Left lung (tissue), 10 donors: Measurements from ENCODE around the gene TET2. TPM values are rescaled to one million over a fixed set of nuclear protein-coding genes. Genes with fewer than 3 reads are reported as not detected.
A peak's percentile ranks its signal among the peaks of the same experiment; 100 is the strongest.

ENCODE experiments used
- ATAC-seq: fragments of 200-7000 bp; cut with Tn5 transposase; one replicate; pipeline ENCODE4 v1.9.1; 2020; ENCODE audit warnings: moderate library complexity
- DNase-seq, 4 donors: peaks; one replicate each; pipeline ENCODE4 v3.0.0-alpha.2; 2013 to 2020
- H3K27ac ChIP-seq, 2 donors: fragments of 200-600 bp; sonication (generic) in 1 of 2; one replicate each; pipeline versions ENCODE4 v1.5.0 to v1.8.0; 2020 to 2021
- H3K27me3 ChIP-seq, 2 donors: fragments of 200-600 bp; sonication (generic) in 1 of 2; one replicate each; pipeline versions ENCODE4 v1.5.0 to v1.8.0; 2020 to 2021
- H3K36me3 ChIP-seq, 2 donors: fragments of 200-600 bp; sonication (generic) in 1 of 2; one replicate each; pipeline versions ENCODE4 v1.5.0 to v1.8.0; 2020 to 2021
- H3K4me1 ChIP-seq, 2 donors: fragments of 200-600 bp; one replicate each; pipeline ENCODE4 v1.8.0; 2021
- H3K4me3 ChIP-seq, 2 donors: fragments of 200-600 bp; sonication (generic) in 1 of 2; one replicate each; pipeline versions ENCODE4 v1.5.0 to v1.8.0; 2020 to 2021; ENCODE audit warnings: mild to moderate bottlenecking in 1 of 2
- H3K9me3 ChIP-seq, 2 donors: fragments of 200-600 bp; sonication (generic) in 1 of 2; one replicate each; pipeline versions ENCODE4 v1.5.0 to v1.8.0; 2020 to 2021
- intact Hi-C, 2 donors: fragments of 100-400 bp; cut with DNase I; formaldehyde crosslinking; loops; one replicate each; pipeline versions ENCODE4 v1.11.2 to v1.14.2; 2022
- polyA plus RNA-seq, 6 donors: library from polyadenylated mRNA; unstranded; fragments of 120-200 nt; gene quantifications; one replicate each; pipeline ENCODE4 v1.2.1, GENCODE V29; 2013; ENCODE audit not compliant: insufficient read length in 6 of 6
- total RNA-seq, 2 donors: library from RNA; stranded (reverse); fragmentation: NEBNext Ultra II Directional; extraction: Animal tissue kit (Norgen Biotek cat#: 25700); gene quantifications; one replicate each; pipeline ENCODE4 v1.2.1, GENCODE V29; 2021
- TF ChIP-seq, protein P1 (sequence below), 2 donors: fragments of 200-600 bp; sonication (generic) in 1 of 2; IDR thresholded peaks; one replicate each; pipeline versions ENCODE4 v1.5.0 to v1.8.0; 2021; ENCODE audit warnings: antibody characterized with exemption in 2 of 2
- donor health status: DM: no; HTN: yes; CAD: no.
- donor health status: DM: no; HTN: no; CAD: no.

Gene TET2
- total and polyA plus RNA-seq, 8 donors = 19.1 to 48.4 (median 41.5) TPM

DNA sequence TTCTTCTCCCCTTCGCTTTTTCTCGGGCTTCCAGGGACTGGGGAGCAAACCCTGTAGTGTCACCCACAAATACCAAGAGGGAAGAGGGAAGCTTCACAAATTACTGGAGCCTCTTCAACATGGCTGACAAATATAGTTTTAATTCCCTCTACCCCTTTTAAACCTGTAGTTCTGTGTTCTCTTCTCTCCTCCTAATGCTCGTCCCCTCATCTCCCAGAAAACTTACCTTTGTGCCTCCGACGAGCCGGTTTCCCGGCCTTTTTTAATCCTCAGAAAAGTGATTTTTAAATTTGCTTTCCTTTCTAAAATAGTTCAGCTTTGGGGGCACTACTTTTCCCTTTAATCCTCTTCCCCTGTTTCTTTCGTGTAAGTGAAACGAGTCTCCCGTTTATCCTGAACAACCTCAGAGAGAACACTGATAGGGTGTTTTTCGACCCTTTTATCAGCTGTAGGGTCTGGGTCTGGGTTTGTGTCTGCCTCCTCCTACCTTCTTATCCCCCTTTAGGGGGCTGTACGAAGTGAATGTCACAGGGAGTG, 408 bp downstream of the TET2 start:
- Histone ChIP-seq H3K4me3 (peak overlapping the region; percentile 59 to 84), H3K27me3 (no peaks in the 10 kb centered on the region), H3K4me1 (peaks cover 0 to 62% of the 10 kb centered on the region in 2 donors), H3K36me3 (no peaks in the 10 kb centered on the region), H3K27ac (peak overlapping the region; percentile 89 to 99), H3K9me3 (no peaks in the 10 kb centered on the region)
- DNase-seq (no peak), ATAC-seq (peak; percentile 8)
- intact Hi-C loops = no loop called here
- TF ChIP-seq, protein P1, sequence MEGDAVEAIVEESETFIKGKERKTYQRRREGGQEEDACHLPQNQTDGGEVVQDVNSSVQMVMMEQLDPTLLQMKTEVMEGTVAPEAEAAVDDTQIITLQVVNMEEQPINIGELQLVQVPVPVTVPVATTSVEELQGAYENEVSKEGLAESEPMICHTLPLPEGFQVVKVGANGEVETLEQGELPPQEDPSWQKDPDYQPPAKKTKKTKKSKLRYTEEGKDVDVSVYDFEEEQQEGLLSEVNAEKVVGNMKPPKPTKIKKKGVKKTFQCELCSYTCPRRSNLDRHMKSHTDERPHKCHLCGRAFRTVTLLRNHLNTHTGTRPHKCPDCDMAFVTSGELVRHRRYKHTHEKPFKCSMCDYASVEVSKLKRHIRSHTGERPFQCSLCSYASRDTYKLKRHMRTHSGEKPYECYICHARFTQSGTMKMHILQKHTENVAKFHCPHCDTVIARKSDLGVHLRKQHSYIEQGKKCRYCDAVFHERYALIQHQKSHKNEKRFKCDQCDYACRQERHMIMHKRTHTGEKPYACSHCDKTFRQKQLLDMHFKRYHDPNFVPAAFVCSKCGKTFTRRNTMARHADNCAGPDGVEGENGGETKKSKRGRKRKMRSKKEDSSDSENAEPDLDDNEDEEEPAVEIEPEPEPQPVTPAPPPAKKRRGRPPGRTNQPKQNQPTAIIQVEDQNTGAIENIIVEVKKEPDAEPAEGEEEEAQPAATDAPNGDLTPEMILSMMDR (IDR thresholded peaks at IDR 0.05) = no peak

DNA sequence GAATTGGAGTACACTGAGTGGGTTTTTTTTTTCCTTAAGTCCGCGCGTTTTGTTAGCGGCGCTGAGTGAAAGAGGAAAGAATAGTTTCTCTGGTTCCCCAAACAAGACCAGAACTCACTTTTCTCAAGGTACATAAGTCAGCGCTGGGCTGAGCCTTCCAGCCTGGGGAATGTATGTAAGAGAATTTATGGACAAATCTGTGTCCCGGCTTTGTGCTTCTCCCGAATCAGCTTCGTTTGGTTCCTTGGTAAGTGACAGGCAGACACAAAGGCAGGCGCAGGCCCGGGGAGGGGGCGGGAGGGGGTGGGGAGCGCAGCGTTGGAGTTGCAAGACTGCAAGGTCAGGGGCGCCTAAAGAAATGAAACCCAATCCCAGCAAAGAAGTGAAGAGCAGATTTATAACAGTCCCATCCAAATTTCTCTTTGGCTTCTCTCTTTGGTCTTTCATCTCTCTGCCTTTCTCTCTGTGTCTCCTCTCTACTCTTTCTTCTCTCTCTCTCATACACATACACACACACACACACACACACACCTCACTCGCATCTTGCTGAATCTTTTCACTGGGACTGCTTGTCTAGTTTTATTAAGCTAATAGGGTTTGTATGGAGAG, 981 bp downstream of the TET2 start:
- DNase-seq (peak; percentile 38 to 78 (median 58)), ATAC-seq (peak; percentile 19)
- Histone ChIP-seq H3K27me3 (no peaks in the 10 kb centered on the region), H3K9me3 (no peaks in the 10 kb centered on the region), H3K4me3 (peak overlapping the region; percentile 59 to 84), H3K4me1 (peaks cover 0 to 65% of the 10 kb centered on the region in 2 donors), H3K27ac (peak overlapping the region; percentile 89 to 99), H3K36me3 (no peaks in the 10 kb centered on the region)
- TF ChIP-seq, protein P1 (IDR thresholded peaks at IDR 0.05) = no peak
- intact Hi-C loops = no loop called here

DNA sequence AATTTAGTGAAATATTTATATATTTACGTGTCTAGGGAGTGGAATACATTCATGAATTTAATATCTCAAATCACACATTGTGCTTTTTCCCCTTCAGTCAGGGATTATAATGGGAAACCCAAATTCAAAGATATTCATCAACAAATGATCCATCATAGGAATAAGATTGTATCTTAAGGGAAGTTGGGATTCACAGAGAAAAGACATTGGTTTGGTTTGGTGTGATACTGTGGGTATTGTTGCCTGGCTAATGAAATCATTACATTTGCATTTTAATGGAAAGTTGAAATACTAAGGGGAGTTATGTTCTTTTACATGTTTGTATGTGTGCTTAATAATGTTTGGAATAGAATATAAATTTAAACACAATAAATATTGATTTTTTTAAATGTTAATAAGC, 1.7 kb downstream of the TET2 start:
- H3K9me3 ChIP-seq = no peaks in the 10 kb centered on the region
- intact Hi-C loops = no loop called here
- H3K4me3 ChIP-seq = peak overlapping the region; percentile 59 to 84
- TF ChIP-seq, protein P1 (IDR thresholded peaks at IDR 0.05) = no peak
- H3K27ac ChIP-seq = peak overlapping the region; percentile 89 to 99
- H3K4me1 ChIP-seq = peaks cover 0 to 66% of the 10 kb centered on the region in 2 donors
- H3K36me3 ChIP-seq = no peaks in the 10 kb centered on the region
- DNase-seq (no peak), ATAC-seq (no peak)
- H3K27me3 ChIP-seq = no peaks in the 10 kb centered on the region

DNA sequence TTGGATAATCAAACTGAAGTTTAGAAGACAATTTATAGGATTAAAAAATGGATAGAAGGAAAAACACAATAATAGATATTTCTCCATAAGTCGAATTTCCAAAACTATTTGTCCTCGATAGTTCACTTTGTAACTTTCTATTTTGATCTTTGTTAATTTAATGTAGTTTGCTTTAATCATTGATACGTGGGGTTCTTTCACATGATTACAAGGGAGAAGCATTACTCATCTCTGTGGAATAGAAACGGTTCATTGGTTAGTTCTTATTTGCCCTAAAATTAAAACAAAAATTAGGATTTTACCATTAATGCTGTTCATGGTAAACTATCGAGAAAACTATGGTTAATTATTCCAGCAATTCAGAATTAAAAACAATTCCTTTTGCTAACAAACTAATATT, 2.1 kb downstream of the TET2 start:
- DNase-seq (no peak), ATAC-seq (no peak)
- intact Hi-C loops = no loop called here
- peaks cover 0 to 65% of the 10 kb centered on the region in 2 donors for H3K4me1 ChIP-seq
- no peaks in the 10 kb centered on the region for H3K9me3 ChIP-seq
- TF ChIP-seq, protein P1 (IDR thresholded peaks at IDR 0.05) = no peak
- H3K4me3 ChIP-seq = peak overlapping the region; percentile 59 to 84
- no peaks in the 10 kb centered on the region for H3K27me3 ChIP-seq
- H3K27ac ChIP-seq = no peak overlapping the region
- no peaks in the 10 kb centered on the region for H3K36me3 ChIP-seq

DNA sequence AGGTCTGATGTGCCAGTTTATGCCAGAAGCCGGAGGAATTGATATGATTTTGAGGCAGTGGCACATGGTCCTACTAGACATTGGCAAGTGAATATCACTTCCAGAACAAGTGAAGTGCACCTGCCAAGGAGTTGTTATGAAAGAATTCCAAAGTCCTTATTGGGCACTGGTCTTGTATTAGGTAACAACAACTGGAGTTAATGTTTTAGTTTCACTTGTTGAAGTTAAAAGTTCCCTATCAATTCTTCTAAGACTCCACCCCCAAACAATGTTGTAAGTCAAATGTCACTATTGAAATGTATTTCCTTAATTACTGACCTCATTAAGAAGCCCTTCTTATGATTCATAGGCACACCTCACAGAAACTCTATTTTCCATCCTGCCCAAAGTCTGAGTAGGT, 3.1 kb downstream of the TET2 start:
- H3K4me1 ChIP-seq = peaks cover 0 to 65% of the 10 kb centered on the region in 2 donors
- H3K9me3 ChIP-seq = no peaks in the 10 kb centered on the region
- peak; percentile 7 for ATAC-seq
- intact Hi-C loops = no loop called here
- no peaks in the 10 kb centered on the region for H3K27me3 ChIP-seq
- TF ChIP-seq, protein P1 (IDR thresholded peaks at IDR 0.05) = no peak
- no peak overlapping the region for H3K27ac ChIP-seq
- no peak for DNase-seq
- no peaks in the 10 kb centered on the region for H3K36me3 ChIP-seq
- peak overlapping the region in 1 of 2 donors; percentile 84 for H3K4me3 ChIP-seq
